IPS-18c (cell line): Measurements from ENCODE around the gene KCNG4.

Experiments used
- H3K4me3 ChIP-seq: 2 replicates; pipeline ENCODE4 v1.7.0; 2013; ENCODE audit warnings: low read depth, mild to moderate bottlenecking, low read length, moderate library complexity; ENCODE audit not compliant: insufficient read depth
- H3K9me3 ChIP-seq: one replicate; pipeline ENCODE4 v1.6.1; 2013; ENCODE audit warnings: mild to moderate bottlenecking, low read length, moderate library complexity; ENCODE audit not compliant: control insufficient read depth, insufficient read depth

The KCNG4 gene

DNA sequence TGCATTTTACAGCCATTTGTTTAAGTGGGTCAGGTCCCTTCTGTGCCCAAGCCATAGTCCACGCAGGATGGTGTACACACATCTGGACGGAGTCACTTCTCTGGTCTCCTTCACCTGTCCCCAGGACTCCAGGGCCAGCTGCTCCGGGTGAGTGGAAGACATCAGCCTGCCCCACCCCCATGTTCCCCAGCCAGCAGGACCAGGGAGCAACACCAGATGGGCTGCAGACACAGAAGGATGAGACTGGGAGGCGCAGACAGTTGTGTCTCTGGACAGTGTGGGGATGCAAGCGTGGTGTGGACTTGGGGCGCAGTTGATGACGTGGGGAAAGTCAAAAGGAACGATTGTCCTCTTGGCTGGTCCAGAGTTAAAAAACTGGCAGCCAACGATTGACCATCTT is 30.3 kb upstream of the KCNG4 start:
- no peaks in the 10 kb centered on the region for H3K9me3 ChIP-seq
- no peak overlapping the region for H3K4me3 ChIP-seq

DNA sequence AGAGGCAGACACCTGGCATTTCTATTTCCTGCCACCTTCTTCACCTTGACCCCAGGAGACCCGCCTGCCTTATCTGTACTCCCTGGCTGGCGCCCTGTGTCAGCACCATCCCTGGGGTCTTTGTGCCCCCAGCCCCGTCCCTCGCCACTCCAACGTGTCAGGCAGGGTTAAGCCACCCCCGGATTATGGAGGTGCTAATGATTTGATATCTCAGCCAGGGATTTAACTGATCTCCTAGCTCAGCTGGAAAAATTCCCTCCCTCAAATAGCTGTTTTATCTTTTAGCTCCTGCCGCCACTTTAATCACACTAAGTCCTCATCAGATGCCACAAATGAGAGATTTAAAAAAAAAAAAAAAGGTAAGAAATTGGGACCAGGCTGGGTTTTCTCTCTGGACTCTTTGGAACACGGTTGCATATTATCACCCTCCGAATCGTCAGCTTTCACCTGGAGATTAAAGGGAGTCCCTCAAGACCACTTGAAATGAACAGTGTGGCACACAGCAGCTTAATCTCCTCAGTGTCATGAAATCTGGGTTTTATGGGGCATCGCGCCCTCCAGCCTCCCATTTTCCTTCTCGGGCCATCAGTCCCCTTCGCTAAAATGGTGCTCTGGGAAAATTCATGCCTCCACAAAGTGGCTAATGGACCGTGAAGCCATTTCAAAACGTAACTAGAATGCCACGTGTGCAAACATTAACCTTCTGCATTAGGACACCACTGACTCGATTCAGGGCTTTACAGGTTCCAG is 28.7 kb upstream of the KCNG4 start:
- Histone ChIP-seq H3K4me3 (no peak overlapping the region), H3K9me3 (no peaks in the 10 kb centered on the region)

DNA sequence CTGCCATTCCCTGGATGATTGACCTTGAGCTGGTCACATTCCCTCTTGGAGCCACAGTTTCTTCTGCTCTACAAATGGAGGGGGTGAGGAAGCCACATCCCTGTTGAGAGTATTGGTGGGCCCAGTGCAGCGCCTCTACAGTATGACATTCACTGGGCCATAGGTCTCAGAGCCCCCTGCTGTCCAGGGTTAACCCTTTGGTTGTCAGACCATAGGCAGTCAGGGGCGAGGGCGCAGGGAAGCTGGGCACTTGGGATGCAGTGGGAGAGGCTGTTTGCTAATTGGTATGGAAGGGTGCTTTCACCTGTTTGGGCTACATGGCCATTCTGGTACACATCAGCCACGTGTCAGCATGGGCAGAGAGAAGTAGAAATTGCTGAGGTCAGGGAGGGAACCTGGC is 27.6 kb upstream of the KCNG4 start:
- H3K4me3 ChIP-seq, result no peak overlapping the region
- peaks cover 4% of the 10 kb centered on the region for H3K9me3 ChIP-seq

DNA sequence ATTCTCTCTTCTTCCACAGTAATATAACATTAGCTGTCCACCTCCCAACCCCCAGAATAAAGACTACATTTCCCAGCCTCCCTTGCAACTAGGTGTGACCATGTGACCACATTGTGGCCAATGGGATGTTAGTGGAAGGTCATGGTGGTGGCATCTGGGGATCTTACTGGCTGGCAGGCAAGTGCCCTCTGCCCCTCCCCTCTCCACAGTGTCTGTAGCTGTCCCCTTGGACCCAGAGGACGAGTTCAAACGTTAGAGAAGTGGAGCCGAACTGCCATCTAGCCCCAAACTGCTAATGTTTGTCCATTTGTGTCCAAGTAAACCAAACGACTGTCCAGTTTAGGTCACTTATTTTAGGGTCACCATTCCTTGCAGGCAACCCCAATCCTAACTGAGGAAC is 26.6 kb upstream of the KCNG4 start:
- Histone ChIP-seq H3K9me3 (peaks cover 4% of the 10 kb centered on the region), H3K4me3 (no peak overlapping the region)

DNA sequence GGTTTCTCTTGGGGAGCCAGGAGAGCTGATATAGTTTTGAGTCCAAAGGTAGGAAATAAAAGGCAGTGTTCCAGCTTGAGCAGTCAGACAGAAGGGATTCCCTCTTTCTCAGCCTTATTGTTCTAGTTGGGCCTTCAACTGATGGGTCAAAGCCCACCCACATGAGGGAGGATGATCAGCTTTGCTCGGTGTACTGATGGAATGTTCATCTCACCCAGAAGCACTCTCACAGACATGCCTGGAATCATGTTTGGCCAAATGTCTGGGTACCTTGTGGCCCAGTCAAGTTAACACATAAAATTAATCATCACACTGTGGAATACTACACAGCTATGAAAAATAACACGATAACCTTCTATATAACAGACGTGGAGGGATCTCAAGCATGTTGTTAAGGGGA is 23.1 kb upstream of the KCNG4 start:
- H3K9me3 ChIP-seq, result peaks cover 4% of the 10 kb centered on the region

DNA sequence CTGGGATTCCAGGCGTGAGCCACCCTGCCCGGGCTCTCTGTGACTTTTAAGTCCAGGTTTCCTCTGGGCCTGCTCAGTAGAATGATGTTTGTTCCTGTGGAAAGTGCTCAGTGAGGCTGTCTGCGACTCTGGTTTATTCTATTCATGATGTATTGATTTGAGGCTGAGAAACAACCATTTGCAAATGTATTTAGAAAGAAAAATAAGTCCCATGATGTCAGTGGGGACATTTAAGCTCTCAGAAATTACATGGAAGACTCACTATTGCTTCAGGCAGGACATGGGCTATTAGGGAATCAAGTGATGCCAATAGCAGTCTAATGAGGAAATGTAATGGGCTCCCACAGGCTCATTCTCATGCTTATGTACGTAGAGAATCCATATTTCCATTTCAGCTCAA is 22.2 kb upstream of the KCNG4 start:
- H3K4me3 ChIP-seq, result no peak overlapping the region
- H3K9me3 ChIP-seq, result peaks cover 4% of the 10 kb centered on the region

More for the DNA sequence above, 23.1 kb upstream of the KCNG4 start:
- H3K4me3 ChIP-seq, result no peak overlapping the region

GRCh38 chr16:84260766-84261554 is 21.1 kb upstream of the KCNG4 start:
- H3K9me3 ChIP-seq, result peaks cover 4% of the 10 kb centered on the region
- no peak overlapping the region for H3K4me3 ChIP-seq

DNA sequence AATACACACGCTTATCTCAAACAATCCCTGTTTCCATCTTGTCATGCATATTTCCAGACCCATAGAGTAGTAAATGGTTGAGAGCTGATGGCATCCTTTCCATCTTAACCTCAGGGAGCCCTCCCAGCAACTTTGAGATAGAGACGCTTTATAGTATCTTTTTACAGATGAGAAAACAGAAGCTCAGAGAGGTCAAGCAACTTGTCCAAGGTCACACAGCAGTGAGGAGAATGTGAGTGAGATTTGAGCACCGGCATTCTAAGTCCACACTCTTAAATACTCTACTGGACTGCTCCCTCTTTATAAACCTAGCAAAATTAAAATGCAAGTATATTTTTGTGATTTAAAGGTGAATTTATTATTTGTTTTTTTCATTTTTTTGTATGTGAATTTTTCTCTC is 19.9 kb upstream of the KCNG4 start:
- Histone ChIP-seq H3K9me3 (peaks cover 7% of the 10 kb centered on the region), H3K4me3 (no peak overlapping the region)

GRCh38 chr16:84258266-84258665 is 18.5 kb upstream of the KCNG4 start:
- peaks cover 7% of the 10 kb centered on the region for H3K9me3 ChIP-seq
- no peak overlapping the region for H3K4me3 ChIP-seq

DNA sequence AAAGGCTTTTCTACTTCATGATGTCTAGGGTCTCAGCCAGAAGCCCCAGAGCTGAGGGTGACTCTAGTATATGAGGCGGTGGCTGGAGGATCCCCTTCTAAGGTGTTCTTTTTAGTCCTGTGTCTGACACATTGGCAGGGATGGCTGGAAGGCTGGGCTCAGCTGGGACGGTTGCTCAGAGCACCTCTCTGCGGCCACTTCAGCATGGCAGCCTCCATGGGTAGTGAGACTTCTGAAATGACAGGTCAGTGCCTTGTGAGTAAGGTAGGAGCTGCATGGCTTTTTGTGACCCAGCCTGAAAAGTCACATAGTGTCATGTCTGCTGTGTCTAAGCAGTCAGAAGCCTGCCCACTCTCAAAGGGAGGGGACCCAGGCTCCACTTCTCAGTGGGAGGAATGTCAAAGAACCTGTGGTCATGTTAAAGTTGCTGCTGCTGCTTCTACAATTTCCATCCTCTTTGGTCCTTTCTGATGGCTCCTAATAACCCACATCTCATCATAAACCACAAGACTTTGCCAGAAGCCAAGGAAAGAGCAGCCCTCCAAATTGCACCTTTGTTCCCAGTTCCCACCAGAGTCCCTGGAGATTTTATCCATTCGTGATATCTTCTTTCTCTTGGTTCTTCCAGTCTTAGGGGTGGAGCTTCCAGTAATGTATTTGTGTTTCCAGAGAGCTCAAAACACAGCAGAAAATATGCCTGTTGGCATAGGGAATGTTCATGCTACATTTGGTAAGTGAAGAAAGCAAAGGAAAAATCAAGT is 15.4 kb upstream of the KCNG4 start:
- Histone ChIP-seq H3K4me3 (no peak overlapping the region), H3K9me3 (peaks cover 2% of the 10 kb centered on the region)

DNA sequence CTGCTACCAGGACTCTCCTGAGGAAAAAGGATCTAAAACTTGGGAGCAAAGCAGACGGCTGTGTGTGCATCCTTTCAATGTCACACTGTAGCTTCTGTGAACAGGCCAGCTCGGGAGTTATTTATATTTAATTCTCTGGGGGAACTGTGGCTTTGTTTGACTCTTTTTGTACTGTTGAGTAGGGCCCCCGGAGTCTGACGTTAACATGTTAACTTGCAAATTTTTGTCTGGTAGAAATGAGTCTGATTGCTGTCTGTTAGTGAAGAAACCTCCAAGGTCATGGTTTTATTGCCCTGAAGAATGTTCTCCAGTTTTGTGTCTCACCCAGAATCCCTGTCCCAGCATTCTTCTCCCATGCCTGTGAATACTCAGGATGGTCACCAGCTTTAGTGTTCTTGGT is 14.2 kb upstream of the KCNG4 start:
- H3K4me3 ChIP-seq, result no peak overlapping the region
- H3K9me3 ChIP-seq, result peaks cover 2% of the 10 kb centered on the region

GRCh38 chr16:84253173-84253572 is 13.4 kb upstream of the KCNG4 start:
- peaks cover 2% of the 10 kb centered on the region for H3K9me3 ChIP-seq
- H3K4me3 ChIP-seq, result no peak overlapping the region

DNA sequence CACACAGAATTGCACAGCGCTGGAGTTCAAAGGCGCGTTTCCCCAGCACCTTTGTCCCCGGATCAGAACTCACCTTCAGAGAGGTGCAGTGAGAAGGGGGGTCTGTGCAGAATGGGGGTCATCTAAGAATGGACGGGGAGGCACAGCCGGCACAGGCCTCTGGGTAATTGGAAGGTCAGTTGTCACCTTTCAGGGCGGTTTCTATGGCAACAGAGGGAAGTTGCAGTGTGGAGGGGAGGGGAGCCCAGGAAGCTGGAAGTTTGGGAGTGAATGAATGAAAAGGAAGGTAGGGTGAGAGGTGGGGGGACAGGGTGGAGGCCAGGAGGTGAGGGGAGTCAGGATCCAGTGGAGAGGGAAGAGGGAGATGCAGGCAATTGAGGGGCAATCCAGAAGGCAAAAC is 12.4 kb upstream of the KCNG4 start:
- H3K4me3 ChIP-seq, result no peak overlapping the region
- peaks cover 2% of the 10 kb centered on the region for H3K9me3 ChIP-seq

- H3K9me3 ChIP-seq, result peaks cover 2% of the 10 kb centered on the region
- H3K4me3 ChIP-seq, result no peak overlapping the region
Measured at GRCh38 chr16:84247844-84248243, 8.0 kb upstream of the KCNG4 start.

GRCh38 chr16:84247331-84247730 is 7.5 kb upstream of the KCNG4 start:
- Histone ChIP-seq H3K9me3 (peaks cover 2% of the 10 kb centered on the region), H3K4me3 (no peak overlapping the region)

GRCh38 chr16:84246679-84247077 is 6.9 kb upstream of the KCNG4 start:
- no peak overlapping the region for H3K4me3 ChIP-seq
- H3K9me3 ChIP-seq, result peaks cover 2% of the 10 kb centered on the region

DNA sequence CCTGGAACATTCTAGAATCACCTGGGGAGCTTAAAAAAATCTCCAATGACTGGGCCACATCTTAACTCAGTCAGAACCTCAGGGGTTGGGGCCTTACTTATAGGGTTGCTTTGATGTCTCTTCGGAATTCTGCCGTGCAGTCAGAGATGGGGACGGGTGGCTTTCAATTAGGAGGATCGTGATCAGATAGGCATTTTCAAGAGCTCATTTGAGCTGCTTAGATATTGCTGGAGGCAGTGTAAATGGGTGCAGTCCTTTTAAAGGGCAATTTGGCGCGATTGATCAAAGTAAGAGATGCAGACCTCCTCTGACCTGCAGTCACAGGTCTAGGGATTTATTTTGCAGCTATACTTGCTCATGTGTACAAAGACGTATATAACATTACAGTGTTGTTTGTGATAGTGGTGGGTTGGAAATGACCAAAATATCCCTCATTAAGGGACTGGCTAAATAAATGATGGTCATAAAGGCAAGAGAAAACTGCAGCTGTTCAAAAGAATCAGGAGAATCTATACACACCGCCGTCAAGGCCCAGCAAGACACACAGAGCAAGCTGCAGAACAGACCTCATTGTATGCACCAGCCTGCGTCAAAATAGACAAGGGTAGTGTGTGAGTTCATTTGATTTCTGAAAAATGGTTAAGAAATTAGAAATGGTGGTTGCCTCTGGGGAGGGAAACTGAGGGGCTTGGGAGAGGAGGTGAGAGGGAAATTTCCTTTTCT is 6.3 kb upstream of the KCNG4 start:
- Histone ChIP-seq H3K4me3 (no peak overlapping the region), H3K9me3 (peaks cover 2% of the 10 kb centered on the region)
